IMR-90 (cell line): ENCODE data around the gene DISP2.

Experiments used
- BHLHE40 ChIP-seq: fragments of 150-350 bp; IDR thresholded peaks from 2 replicates; pipeline ENCODE4 v1.6.1; 2016; ENCODE audit warnings: mild to moderate bottlenecking, low read depth, low read length
- CEBPB ChIP-seq: IDR thresholded peaks from 2 replicates; pipeline ENCODE4 v1.6.1; 2012; ENCODE audit warnings: low read depth, low read length, improper control_type of control experiment
- CHD1 ChIP-seq: IDR thresholded peaks from 2 replicates; pipeline ENCODE4 v1.6.1; 2012; ENCODE audit warnings: low read depth, low read length, improper control_type of control experiment
- MXI1 ChIP-seq: IDR thresholded peaks from 2 replicates; pipeline ENCODE4 v1.6.1; 2012; ENCODE audit warnings: low read depth, mild to moderate bottlenecking, low read length, moderate library complexity, borderline replicate concordance
- POLR2A ChIP-seq: IDR thresholded peaks from 2 replicates; pipeline ENCODE4 v1.6.1; 2012; ENCODE audit warnings: mild to moderate bottlenecking, low read depth, low read length
- RAD21 ChIP-seq: IDR thresholded peaks from 2 replicates; pipeline ENCODE4 v1.6.1; 2012; ENCODE audit warnings: low read length, improper control_type of control experiment
- RCOR1 ChIP-seq: IDR thresholded peaks from 2 replicates; pipeline ENCODE4 v1.6.1; 2012; ENCODE audit warnings: mild to moderate bottlenecking, low read length, improper control_type of control experiment; ENCODE audit not compliant: insufficient replicate concordance
- RFX5 ChIP-seq: IDR thresholded peaks from 2 replicates; pipeline ENCODE4 v1.8.0; 2012; ENCODE audit warnings: low read depth, mild to moderate bottlenecking, low read length, moderate library complexity
- SMC3 ChIP-seq: fragments of 150-350 bp; IDR thresholded peaks from 2 replicates; pipeline ENCODE4 v1.6.1; 2016; ENCODE audit warnings: low read depth, mild to moderate bottlenecking, antibody characterized with exemption, low read length, moderate library complexity
- USF2 ChIP-seq: fragments of 150-350 bp; IDR thresholded peaks from 2 replicates; pipeline ENCODE4 v1.6.1; 2017; ENCODE audit warnings: mild to moderate bottlenecking, antibody characterized with exemption, low read length, low read depth
- TF ChIP-seq, protein P1 (sequence below): conservative IDR thresholded peaks from 2 replicates; pipeline ENCODE4 v1.5.1; 2012; ENCODE audit warnings: mild to moderate bottlenecking, low read depth, low read length, improper control_type of control experiment
- TF ChIP-seq, protein P2 (sequence below): fragments of 150-350 bp; IDR thresholded peaks from 2 replicates; pipeline ENCODE4 v1.6.1; 2016; ENCODE audit warnings: low read depth, mild to moderate bottlenecking, low read length, moderate library complexity, borderline replicate concordance

- TF ChIP-seq, protein P1, sequence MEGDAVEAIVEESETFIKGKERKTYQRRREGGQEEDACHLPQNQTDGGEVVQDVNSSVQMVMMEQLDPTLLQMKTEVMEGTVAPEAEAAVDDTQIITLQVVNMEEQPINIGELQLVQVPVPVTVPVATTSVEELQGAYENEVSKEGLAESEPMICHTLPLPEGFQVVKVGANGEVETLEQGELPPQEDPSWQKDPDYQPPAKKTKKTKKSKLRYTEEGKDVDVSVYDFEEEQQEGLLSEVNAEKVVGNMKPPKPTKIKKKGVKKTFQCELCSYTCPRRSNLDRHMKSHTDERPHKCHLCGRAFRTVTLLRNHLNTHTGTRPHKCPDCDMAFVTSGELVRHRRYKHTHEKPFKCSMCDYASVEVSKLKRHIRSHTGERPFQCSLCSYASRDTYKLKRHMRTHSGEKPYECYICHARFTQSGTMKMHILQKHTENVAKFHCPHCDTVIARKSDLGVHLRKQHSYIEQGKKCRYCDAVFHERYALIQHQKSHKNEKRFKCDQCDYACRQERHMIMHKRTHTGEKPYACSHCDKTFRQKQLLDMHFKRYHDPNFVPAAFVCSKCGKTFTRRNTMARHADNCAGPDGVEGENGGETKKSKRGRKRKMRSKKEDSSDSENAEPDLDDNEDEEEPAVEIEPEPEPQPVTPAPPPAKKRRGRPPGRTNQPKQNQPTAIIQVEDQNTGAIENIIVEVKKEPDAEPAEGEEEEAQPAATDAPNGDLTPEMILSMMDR = no peak
- no peak for TF ChIP-seq RAD21
- TF ChIP-seq USF2 = no peak
- TF ChIP-seq POLR2A = no peak
- no peak for TF ChIP-seq RCOR1
- TF ChIP-seq RFX5 = no peak
- no peak for TF ChIP-seq SMC3
- no peak for TF ChIP-seq CHD1
- TF ChIP-seq BHLHE40 = no peak
- TF ChIP-seq CEBPB = no peak
- TF ChIP-seq, protein P2, sequence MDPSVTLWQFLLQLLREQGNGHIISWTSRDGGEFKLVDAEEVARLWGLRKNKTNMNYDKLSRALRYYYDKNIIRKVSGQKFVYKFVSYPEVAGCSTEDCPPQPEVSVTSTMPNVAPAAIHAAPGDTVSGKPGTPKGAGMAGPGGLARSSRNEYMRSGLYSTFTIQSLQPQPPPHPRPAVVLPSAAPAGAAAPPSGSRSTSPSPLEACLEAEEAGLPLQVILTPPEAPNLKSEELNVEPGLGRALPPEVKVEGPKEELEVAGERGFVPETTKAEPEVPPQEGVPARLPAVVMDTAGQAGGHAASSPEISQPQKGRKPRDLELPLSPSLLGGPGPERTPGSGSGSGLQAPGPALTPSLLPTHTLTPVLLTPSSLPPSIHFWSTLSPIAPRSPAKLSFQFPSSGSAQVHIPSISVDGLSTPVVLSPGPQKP = no peak
- no peak for TF ChIP-seq MXI1
These were observed 56.8 kb downstream of the DISP2 start for GRCh38 chr15:40414816-40415215.
